ENCODE measurements around the gene ALKBH7. TPM values are rescaled to one million over a fixed set of nuclear protein-coding genes. Genes with fewer than 3 reads are reported as not detected.
"Not testable (repeated sequence)": the region's sequence is repeated elsewhere in the genome, so short reads cannot be mapped to it uniquely, and the experiment has no call there.

The ALKBH7 gene
- total RNA-seq, 1 experiment from 2014 or later, result 95.7 TPM

DNA sequence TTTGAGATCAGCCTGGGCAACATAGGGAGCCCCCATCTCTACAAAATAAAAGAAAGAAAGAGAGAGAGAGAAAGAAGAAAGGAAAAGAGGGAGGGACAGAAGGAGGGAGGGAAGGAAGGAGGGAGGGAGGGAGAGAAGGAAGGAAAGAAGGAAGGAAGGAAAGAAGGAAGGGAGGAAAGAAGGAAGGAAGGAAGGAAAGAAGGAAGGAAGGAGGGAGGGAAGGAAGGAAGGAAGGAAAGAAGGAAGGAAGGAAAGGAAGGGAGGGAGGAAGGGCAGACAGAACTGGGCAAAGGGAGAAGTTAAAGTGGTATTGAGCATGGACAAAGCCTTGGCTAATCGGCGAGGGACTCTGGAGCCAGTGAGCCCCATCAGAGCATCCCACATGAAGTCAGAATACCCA is 23.3 kb upstream of the ALKBH7 start:
- not testable (repeated sequence) for H3K4me2 ChIP-seq (ENCODE audit: low read depth, low read length, poor library complexity, severe bottlenecking); H3K4me1 ChIP-seq (ENCODE audit: low read length); H4K20me1 ChIP-seq (ENCODE audit: insufficient read depth, low read depth, low read length); H3K9ac ChIP-seq (ENCODE audit: low read length); H3K27me3 ChIP-seq (ENCODE audit: low read length); H3K9me2 ChIP-seq (replicated peaks; ENCODE audit: insufficient read depth, low read length); H3K27ac ChIP-seq (ENCODE audit: low read length); H3K36me3 ChIP-seq (ENCODE audit: insufficient read depth, low read length); H3K9me3 ChIP-seq (ENCODE audit: low read length); H3K4me3 ChIP-seq (ENCODE audit: low read length); H3K79me2 ChIP-seq (ENCODE audit: low read length); H2AFZ ChIP-seq (ENCODE audit: low read length); DNase-seq

DNA sequence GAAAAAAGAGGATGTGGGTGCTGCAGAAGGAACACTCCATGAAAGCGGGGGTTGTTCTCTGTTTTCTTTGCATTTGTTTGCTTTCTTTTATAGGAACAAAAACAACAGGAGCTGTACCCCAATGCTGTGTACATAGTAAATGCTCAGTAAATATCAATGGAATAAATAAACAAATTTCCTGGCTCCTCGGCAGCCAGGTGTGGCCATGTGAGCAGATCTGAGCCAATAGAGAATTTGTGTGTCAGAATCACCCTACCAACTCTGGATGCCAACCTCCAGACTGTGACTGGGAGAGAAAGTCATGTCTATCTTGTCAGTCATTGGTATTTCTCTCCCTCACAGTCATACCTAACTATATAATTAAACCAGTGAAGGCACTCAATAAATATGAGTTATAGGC is 21.9 kb upstream of the ALKBH7 start:
- no peaks in the 10 kb centered on the region for H3K9me2 ChIP-seq (replicated peaks; ENCODE audit: insufficient read depth, low read length)
- no peaks in the 10 kb centered on the region for H3K27me3 ChIP-seq (ENCODE audit: low read length)
- H3K4me2 ChIP-seq (ENCODE audit: low read depth, low read length, poor library complexity, severe bottlenecking), result no peak overlapping the region
- H3K9ac ChIP-seq (ENCODE audit: low read length), result no peak overlapping the region
- H3K4me3 ChIP-seq (ENCODE audit: low read length), result no peak overlapping the region
- H3K27ac ChIP-seq (ENCODE audit: low read length), result no peak overlapping the region
- no peaks in the 10 kb centered on the region for H3K9me3 ChIP-seq (ENCODE audit: low read length)
- H2AFZ ChIP-seq (ENCODE audit: low read length), result no peak overlapping the region
- no peaks in the 10 kb centered on the region for H3K79me2 ChIP-seq (ENCODE audit: low read length)
- no peaks in the 10 kb centered on the region for H3K4me1 ChIP-seq (ENCODE audit: low read length)
- no peaks in the 10 kb centered on the region for H4K20me1 ChIP-seq (ENCODE audit: insufficient read depth, low read depth, low read length)
- DNase-seq, result no peak
- no peaks in the 10 kb centered on the region for H3K36me3 ChIP-seq (ENCODE audit: insufficient read depth, low read length)

DNA sequence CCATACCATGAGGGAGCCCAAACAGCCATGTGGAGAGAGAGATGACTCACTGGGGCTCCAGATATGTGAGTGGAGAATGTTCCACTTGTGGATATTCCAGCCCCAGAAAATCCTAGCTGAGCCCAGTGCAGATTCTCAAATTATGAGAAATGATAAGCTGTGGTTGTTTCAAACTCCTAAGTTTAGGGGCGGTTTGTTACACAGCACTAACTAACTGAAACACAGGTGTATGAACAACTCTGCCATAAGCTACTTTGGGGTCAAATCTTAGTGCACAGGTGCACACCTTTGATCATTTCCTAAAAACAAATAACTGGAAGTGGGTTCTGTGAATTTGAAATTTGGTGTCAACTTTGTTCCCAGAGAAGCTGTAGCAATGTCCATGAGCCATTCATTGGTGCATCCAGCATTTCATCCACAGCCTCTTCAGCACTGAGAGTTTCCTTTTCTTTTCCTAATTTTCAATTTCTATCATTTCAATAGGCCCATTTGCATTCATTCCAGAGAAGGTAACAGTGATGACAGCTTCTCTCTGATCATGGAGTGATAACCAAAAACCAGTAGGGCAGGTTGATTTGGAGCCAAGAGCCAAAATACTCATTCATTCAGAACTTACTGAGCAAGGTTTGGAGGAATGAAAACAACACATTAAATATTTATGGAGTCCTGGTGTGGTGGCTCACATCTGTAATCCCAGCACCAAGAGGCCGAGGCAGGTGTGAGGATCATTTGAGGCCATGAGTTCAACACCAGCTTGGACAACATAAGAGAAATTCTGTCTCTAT is 20.0 kb upstream of the ALKBH7 start:
- Histone ChIP-seq H2AFZ (ENCODE audit: low read length) (no peak overlapping the region), H3K36me3 (ENCODE audit: insufficient read depth, low read length) (no peaks in the 10 kb centered on the region), H3K27ac (ENCODE audit: low read length) (no peak overlapping the region), H3K79me2 (ENCODE audit: low read length) (no peaks in the 10 kb centered on the region), H3K4me1 (ENCODE audit: low read length) (no peaks in the 10 kb centered on the region), H3K4me3 (ENCODE audit: low read length) (no peak overlapping the region), H3K9me3 (ENCODE audit: low read length) (no peaks in the 10 kb centered on the region), H3K9ac (ENCODE audit: low read length) (no peak overlapping the region), H3K9me2 (replicated peaks; ENCODE audit: insufficient read depth, low read length) (no peaks in the 10 kb centered on the region), H3K27me3 (ENCODE audit: low read length) (no peaks in the 10 kb centered on the region), H3K4me2 (ENCODE audit: low read depth, low read length, poor library complexity, severe bottlenecking) (no peak overlapping the region), H4K20me1 (ENCODE audit: insufficient read depth, low read depth, low read length) (no peaks in the 10 kb centered on the region)
- no peak for DNase-seq

DNA sequence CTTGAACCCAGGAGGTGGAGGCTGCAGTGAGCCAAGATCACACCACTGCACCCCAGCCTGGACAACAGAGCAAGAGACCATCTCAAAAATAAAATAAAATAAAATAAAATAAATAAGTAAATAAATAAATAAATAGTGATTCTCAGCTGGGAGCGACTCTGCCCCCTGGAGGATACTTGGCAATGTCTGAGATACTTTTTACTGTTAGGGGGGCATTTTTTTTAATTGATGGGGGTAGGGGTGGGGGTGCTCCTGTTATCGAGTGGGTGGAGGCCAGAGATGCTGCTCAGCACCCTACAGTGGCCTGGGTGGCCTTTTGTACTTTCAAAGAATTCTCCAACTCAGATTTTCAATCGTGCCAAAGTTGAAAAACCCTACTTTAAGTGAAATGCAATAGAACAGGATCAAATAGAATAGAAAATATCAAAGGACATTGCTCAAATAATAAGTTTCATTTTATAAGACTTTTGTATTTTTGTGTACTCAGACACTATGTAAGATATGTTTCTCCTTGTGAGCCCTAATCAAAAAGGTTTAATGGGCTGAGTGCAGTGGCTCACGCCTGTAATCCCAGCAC is 18.4 kb upstream of the ALKBH7 start:
- no peak for DNase-seq
- Histone ChIP-seq H3K36me3 (ENCODE audit: insufficient read depth, low read length) (no peaks in the 10 kb centered on the region), H3K9me3 (ENCODE audit: low read length) (no peaks in the 10 kb centered on the region), H3K4me2 (ENCODE audit: low read depth, low read length, poor library complexity, severe bottlenecking) (no peak overlapping the region), H4K20me1 (ENCODE audit: insufficient read depth, low read depth, low read length) (no peaks in the 10 kb centered on the region), H2AFZ (ENCODE audit: low read length) (no peak overlapping the region), H3K27me3 (ENCODE audit: low read length) (no peaks in the 10 kb centered on the region), H3K9ac (ENCODE audit: low read length) (no peak overlapping the region), H3K4me3 (ENCODE audit: low read length) (no peak overlapping the region), H3K4me1 (ENCODE audit: low read length) (no peaks in the 10 kb centered on the region), H3K9me2 (replicated peaks; ENCODE audit: insufficient read depth, low read length) (no peaks in the 10 kb centered on the region), H3K27ac (ENCODE audit: low read length) (no peak overlapping the region), H3K79me2 (ENCODE audit: low read length) (no peaks in the 10 kb centered on the region)

DNA sequence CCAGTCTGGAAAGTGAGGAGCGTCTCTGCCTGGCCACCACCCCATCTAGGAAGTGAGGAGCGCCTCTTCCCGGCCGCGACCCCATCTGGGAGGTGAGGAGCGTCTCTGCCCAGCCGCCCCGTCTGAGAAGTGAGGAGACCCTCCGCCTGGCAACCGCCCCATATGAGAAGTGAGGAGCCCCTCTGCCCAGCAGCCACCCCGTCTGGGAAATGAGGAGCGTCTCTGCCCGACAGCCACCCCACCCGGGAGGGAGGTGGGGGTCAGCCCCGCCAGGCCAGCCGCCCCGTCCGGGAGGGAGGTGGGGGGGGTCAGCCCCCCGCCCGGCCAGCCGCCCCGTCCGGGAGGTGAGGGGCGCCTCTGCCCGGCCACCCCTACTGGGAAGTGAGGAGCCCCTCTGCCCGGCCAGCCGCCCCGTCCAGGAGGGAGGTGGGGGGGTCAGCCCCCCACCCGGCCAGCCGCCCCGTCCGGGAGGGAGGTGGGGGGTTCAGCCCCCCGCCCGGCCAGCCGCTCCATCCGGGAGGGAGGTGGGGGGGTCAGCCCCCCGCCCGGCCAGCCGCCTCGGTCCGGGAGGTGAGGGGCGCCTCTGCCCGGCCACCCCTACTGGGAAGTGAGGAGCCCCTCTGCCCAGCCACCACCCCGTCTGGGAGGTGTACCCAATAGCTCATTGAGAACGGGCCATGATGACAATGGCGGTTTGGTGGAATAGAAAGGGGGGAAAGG is 17.1 kb upstream of the ALKBH7 start:
- H3K9me2 ChIP-seq (replicated peaks; ENCODE audit: insufficient read depth, low read length); H4K20me1 ChIP-seq (ENCODE audit: insufficient read depth, low read depth, low read length); H3K4me3 ChIP-seq (ENCODE audit: low read length); H3K9ac ChIP-seq (ENCODE audit: low read length); H3K36me3 ChIP-seq (ENCODE audit: insufficient read depth, low read length); H3K4me1 ChIP-seq (ENCODE audit: low read length); H3K9me3 ChIP-seq (ENCODE audit: low read length); H3K27ac ChIP-seq (ENCODE audit: low read length); H3K27me3 ChIP-seq (ENCODE audit: low read length); H3K79me2 ChIP-seq (ENCODE audit: low read length); H2AFZ ChIP-seq (ENCODE audit: low read length); DNase-seq; H3K4me2 ChIP-seq (ENCODE audit: low read depth, low read length, poor library complexity, severe bottlenecking): not testable (repeated sequence)

DNA sequence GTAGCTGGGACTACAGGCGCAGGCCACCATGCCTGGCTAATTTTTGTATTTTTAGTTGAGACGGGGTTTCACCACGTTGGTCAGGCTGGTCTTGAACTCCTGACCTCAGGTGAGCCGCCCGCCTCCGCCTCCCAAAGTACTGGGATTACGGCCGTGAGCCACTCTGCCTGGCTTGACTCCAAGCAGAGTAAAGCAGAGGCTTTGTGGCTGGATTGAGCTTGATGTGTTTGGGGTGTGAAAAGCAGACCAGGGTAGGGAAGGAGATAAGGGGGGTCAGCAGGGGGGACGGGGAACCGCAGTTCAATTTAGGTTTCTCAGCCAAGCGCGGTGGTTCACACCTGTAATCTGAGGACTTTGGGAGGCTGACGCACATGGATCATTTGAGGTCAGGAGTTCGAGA is 15.4 kb upstream of the ALKBH7 start:
- Histone ChIP-seq H2AFZ (ENCODE audit: low read length) (no peak overlapping the region), H3K79me2 (ENCODE audit: low read length) (peaks cover 7% of the 10 kb centered on the region), H3K36me3 (ENCODE audit: insufficient read depth, low read length) (no peaks in the 10 kb centered on the region), H3K4me3 (ENCODE audit: low read length) (no peak overlapping the region), H3K27me3 (ENCODE audit: low read length) (no peaks in the 10 kb centered on the region), H3K4me1 (ENCODE audit: low read length) (peaks cover under 1% of the 10 kb centered on the region), H3K4me2 (ENCODE audit: low read depth, low read length, poor library complexity, severe bottlenecking) (no peak overlapping the region), H3K9me3 (ENCODE audit: low read length) (no peaks in the 10 kb centered on the region), H3K9ac (ENCODE audit: low read length) (no peak overlapping the region), H3K27ac (ENCODE audit: low read length) (no peak overlapping the region), H3K9me2 (replicated peaks; ENCODE audit: insufficient read depth, low read length) (no peaks in the 10 kb centered on the region), H4K20me1 (ENCODE audit: insufficient read depth, low read depth, low read length) (no peaks in the 10 kb centered on the region)
- DNase-seq, result no peak

DNA sequence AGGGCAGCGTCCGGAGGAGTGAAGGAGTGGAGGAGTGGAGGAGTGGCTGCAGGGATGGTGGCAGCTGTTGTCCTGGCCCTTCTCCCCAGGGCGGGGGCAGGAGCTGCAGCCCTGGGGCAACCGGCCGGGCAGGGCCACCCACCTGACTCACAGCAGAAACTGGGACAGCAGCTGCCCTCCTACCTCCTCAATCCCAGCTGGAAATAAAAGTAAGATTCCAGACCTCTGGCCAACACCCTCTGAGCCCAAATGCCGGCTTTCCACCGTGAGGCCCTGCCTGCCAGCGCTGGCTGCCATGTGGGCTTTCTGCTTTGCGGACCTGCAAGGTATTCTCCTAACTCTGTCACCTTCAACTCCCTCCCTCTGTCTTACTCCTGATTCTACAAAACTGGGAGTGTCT is 14.6 kb upstream of the ALKBH7 start:
- Histone ChIP-seq H3K9me3 (ENCODE audit: low read length) (no peaks in the 10 kb centered on the region), H3K4me2 (ENCODE audit: low read depth, low read length, poor library complexity, severe bottlenecking) (no peak overlapping the region), H2AFZ (ENCODE audit: low read length) (no peak overlapping the region), H4K20me1 (ENCODE audit: insufficient read depth, low read depth, low read length) (no peaks in the 10 kb centered on the region), H3K36me3 (ENCODE audit: insufficient read depth, low read length) (no peaks in the 10 kb centered on the region), H3K9me2 (replicated peaks; ENCODE audit: insufficient read depth, low read length) (no peaks in the 10 kb centered on the region), H3K4me3 (ENCODE audit: low read length) (no peak overlapping the region), H3K79me2 (ENCODE audit: low read length) (peaks cover 15% of the 10 kb centered on the region), H3K9ac (ENCODE audit: low read length) (no peak overlapping the region), H3K27ac (ENCODE audit: low read length) (no peak overlapping the region), H3K27me3 (ENCODE audit: low read length) (no peaks in the 10 kb centered on the region), H3K4me1 (ENCODE audit: low read length) (peaks cover 7% of the 10 kb centered on the region)
- no peak for DNase-seq

DNA sequence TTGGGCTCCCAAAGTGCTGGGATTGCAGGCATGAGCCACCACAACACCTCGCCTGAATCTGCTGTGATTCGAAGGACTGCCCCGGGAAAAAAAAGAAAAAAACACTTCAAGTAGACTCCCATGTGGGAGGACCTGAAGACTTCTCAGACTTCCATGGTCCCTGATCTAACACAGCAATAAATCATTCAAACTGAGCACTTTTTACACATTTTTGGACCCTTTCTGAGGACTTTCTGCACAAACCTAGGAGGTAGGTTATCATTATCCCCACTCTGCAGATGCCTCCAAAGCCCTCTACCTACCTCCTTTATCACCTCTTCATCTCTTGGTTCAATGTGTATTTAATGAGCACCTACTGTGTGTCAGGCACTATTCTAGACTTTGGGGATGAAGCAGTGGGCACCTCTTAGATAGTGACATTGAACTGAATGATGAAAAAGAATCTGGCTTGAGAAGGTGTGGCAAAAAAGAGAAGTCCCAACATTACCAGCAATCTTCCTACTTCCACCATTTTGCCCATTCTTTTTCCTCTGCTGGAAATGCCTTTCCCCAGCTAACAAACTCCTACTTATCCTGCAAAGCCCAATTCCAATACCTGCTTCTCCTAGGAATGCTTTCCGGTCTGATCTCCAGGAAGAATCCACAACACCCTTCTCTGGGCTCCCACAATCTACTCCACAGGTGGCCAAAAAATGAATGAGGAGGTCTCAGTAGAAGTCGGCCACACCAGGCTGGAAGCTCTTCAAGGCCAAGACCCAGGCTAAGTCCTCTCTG is 12.8 kb upstream of the ALKBH7 start:
- Histone ChIP-seq H3K9me2 (replicated peaks; ENCODE audit: insufficient read depth, low read length) (no peaks in the 10 kb centered on the region), H4K20me1 (ENCODE audit: insufficient read depth, low read depth, low read length) (no peaks in the 10 kb centered on the region), H3K4me2 (ENCODE audit: low read depth, low read length, poor library complexity, severe bottlenecking) (no peak overlapping the region), H3K9me3 (ENCODE audit: low read length) (no peaks in the 10 kb centered on the region), H3K4me3 (ENCODE audit: low read length) (no peak overlapping the region), H2AFZ (ENCODE audit: low read length) (no peak overlapping the region), H3K79me2 (ENCODE audit: low read length) (peaks cover 21% of the 10 kb centered on the region), H3K4me1 (ENCODE audit: low read length) (peaks cover 7% of the 10 kb centered on the region), H3K27me3 (ENCODE audit: low read length) (no peaks in the 10 kb centered on the region), H3K9ac (ENCODE audit: low read length) (no peak overlapping the region), H3K27ac (ENCODE audit: low read length) (no peak overlapping the region), H3K36me3 (ENCODE audit: insufficient read depth, low read length) (peaks cover 2% of the 10 kb centered on the region; the same call in 1 of the 2 replicates)
- no peak for DNase-seq
